ENCODE measurements around the gene ZCCHC4.

ZCCHC4 gene

DNA sequence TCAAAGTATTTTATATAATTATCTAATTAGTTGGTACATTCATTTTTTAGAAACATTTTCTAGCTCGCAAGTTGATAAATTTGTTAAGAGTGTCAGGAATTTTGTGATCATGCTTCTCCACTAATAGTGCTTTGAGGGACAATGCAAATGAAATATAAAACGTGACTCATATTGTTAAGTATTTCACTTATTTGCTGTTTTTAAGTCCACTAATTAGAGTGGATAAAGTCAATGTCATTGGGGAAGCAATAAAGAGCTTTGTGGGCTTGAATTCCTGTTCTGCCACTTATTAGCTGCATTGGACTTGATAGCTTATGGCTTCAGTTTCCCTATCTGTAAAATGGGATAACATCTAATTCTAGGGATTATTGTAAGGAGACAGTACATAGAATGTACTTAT lies 38.0 kb downstream of the ZCCHC4 start (continued):
- TF ChIP-seq, protein P1, sequence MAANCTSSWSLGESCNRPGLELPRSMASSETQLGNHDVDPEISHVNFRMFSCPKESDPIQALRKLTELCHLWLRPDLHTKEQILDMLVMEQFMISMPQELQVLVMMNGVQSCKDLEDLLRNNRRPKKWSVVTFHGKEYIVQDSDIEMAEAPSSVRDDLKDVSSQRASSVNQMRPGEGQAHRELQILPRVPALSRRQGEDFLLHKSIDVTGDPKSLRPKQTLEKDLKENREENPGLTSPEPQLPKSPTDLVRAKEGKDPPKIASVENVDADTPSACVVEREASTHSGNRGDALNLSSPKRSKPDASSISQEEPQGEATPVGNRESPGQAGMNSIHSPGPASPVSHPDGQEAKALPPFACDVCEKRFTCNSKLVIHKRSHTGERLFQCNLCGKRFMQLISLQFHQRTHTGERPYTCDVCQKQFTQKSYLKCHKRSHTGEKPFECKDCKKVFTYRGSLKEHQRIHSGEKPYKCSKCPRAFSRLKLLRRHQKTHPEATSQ (tag by site-specific recombination; IDR thresholded peaks at IDR 0.05): no peak
- no peak for TF ChIP-seq ZBTB21 (tag by site-specific recombination; IDR thresholded peaks at IDR 0.05)

DNA sequence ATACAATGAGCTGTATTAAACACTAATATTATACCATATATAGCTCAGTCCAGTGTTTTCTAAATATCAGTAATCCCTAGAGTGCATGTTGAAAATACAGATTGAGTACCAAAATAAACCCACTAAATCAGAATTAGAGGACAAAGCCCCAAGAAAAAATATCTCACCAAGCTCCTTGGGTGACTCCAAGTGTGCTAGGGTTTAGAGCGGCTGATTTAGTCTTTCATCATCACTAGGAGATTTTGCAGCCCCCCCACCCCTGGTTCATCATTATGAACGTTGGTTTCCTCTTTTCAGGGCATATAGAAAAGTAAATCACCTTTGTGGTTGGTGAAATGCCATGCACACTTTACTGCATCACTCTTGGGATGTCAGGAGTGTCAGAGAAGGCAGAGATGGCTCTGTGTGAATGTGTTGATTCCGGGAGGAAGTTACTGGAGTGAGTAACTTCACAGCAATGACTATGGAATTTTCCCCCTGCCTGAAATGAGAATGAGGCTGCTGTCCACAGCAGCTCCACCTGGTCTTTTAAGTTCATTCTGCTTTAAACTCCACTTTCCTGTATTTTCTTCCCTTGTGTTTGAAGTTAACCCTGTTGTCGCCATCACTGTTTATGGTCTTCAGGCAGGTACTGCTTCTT lies 39.3 kb downstream of the ZCCHC4 start:
- Histone ChIP-seq H3K4me3 (ENCODE audit: low read depth, low read length) (no peak overlapping the region), H3K9me3 (ENCODE audit: control insufficient read depth, insufficient read depth, low read depth, low read length) (no peaks in the 10 kb centered on the region), H3K36me3 (ENCODE audit: control insufficient read depth in 2 of 2, insufficient read depth in 1 of 2, low read length in 2 of 2) (peaks cover 0 to 10% of the 10 kb centered on the region in 2 experiments; a peak in 1 of 3 replicates), H3K27ac (ENCODE audit: extremely low read depth, low read depth, low read length) (no peak overlapping the region), H3K4me1 (ENCODE audit: control insufficient read depth, insufficient read depth, low read length) (no peaks in the 10 kb centered on the region)
- TF ChIP-seq, protein P2, sequence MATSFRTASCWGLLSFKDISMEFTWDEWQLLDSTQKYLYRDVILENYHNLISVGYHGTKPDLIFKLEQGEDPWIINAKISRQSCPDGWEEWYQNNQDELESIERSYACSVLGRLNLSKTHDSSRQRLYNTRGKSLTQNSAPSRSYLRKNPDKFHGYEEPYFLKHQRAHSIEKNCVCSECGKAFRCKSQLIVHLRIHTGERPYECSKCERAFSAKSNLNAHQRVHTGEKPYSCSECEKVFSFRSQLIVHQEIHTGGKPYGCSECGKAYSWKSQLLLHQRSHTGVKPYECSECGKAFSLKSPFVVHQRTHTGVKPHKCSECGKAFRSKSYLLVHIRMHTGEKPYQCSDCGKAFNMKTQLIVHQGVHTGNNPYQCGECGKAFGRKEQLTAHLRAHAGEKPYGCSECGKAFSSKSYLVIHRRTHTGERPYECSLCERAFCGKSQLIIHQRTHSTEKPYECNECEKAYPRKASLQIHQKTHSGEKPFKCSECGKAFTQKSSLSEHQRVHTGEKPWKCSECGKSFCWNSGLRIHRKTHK (tag by site-specific recombination; IDR thresholded peaks at IDR 0.05): no peak
- TF ChIP-seq, protein P3, sequence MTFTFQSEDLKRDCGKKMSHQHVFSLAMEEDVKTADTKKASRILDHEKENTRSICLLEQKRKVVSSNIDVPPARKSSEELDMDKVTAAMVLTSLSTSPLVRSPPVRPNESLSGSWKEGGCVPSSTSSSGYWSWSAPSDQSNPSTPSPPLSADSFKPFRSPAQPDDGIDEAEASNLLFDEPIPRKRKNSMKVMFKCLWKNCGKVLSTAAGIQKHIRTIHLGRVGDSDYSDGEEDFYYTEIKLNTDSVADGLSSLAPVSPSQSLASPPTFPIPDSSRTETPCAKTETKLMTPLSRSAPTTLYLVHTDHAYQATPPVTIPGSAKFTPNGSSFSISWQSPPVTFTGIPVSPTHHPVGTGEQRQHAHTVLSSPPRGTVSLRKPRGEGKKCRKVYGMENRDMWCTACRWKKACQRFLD (tag by site-specific recombination; IDR thresholded peaks at IDR 0.05): no peak
- TF ChIP-seq, protein P4, sequence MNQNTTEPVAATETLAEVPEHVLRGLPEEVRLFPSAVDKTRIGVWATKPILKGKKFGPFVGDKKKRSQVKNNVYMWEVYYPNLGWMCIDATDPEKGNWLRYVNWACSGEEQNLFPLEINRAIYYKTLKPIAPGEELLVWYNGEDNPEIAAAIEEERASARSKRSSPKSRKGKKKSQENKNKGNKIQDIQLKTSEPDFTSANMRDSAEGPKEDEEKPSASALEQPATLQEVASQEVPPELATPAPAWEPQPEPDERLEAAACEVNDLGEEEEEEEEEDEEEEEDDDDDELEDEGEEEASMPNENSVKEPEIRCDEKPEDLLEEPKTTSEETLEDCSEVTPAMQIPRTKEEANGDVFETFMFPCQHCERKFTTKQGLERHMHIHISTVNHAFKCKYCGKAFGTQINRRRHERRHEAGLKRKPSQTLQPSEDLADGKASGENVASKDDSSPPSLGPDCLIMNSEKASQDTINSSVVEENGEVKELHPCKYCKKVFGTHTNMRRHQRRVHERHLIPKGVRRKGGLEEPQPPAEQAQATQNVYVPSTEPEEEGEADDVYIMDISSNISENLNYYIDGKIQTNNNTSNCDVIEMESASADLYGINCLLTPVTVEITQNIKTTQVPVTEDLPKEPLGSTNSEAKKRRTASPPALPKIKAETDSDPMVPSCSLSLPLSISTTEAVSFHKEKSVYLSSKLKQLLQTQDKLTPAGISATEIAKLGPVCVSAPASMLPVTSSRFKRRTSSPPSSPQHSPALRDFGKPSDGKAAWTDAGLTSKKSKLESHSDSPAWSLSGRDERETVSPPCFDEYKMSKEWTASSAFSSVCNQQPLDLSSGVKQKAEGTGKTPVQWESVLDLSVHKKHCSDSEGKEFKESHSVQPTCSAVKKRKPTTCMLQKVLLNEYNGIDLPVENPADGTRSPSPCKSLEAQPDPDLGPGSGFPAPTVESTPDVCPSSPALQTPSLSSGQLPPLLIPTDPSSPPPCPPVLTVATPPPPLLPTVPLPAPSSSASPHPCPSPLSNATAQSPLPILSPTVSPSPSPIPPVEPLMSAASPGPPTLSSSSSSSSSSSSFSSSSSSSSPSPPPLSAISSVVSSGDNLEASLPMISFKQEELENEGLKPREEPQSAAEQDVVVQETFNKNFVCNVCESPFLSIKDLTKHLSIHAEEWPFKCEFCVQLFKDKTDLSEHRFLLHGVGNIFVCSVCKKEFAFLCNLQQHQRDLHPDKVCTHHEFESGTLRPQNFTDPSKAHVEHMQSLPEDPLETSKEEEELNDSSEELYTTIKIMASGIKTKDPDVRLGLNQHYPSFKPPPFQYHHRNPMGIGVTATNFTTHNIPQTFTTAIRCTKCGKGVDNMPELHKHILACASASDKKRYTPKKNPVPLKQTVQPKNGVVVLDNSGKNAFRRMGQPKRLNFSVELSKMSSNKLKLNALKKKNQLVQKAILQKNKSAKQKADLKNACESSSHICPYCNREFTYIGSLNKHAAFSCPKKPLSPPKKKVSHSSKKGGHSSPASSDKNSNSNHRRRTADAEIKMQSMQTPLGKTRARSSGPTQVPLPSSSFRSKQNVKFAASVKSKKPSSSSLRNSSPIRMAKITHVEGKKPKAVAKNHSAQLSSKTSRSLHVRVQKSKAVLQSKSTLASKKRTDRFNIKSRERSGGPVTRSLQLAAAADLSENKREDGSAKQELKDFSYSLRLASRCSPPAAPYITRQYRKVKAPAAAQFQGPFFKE (tag by site-specific recombination; IDR thresholded peaks at IDR 0.05; ENCODE audit: borderline replicate concordance): no peak
- TF ChIP-seq ZNF837 (tag by site-specific recombination; IDR thresholded peaks at IDR 0.05) (no peak), ZNF560 (tag by site-specific recombination; IDR thresholded peaks at IDR 0.05; ENCODE audit: borderline replicate concordance) (no peak), ZNF585B (tag by site-specific recombination; IDR thresholded peaks at IDR 0.05) (no peak), SALL2 (tag by site-specific recombination; IDR thresholded peaks at IDR 0.05; ENCODE audit: borderline replicate concordance) (no peak)
- TF ChIP-seq, protein P5, sequence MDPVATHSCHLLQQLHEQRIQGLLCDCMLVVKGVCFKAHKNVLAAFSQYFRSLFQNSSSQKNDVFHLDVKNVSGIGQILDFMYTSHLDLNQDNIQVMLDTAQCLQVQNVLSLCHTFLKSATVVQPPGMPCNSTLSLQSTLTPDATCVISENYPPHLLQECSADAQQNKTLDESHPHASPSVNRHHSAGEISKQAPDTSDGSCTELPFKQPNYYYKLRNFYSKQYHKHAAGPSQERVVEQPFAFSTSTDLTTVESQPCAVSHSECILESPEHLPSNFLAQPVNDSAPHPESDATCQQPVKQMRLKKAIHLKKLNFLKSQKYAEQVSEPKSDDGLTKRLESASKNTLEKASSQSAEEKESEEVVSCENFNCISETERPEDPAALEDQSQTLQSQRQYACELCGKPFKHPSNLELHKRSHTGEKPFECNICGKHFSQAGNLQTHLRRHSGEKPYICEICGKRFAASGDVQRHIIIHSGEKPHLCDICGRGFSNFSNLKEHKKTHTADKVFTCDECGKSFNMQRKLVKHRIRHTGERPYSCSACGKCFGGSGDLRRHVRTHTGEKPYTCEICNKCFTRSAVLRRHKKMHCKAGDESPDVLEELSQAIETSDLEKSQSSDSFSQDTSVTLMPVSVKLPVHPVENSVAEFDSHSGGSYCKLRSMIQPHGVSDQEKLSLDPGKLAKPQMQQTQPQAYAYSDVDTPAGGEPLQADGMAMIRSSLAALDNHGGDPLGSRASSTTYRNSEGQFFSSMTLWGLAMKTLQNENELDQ (tag by site-specific recombination; IDR thresholded peaks at IDR 0.05; ENCODE audit: low read depth): no peak
- TF ChIP-seq, protein P6, sequence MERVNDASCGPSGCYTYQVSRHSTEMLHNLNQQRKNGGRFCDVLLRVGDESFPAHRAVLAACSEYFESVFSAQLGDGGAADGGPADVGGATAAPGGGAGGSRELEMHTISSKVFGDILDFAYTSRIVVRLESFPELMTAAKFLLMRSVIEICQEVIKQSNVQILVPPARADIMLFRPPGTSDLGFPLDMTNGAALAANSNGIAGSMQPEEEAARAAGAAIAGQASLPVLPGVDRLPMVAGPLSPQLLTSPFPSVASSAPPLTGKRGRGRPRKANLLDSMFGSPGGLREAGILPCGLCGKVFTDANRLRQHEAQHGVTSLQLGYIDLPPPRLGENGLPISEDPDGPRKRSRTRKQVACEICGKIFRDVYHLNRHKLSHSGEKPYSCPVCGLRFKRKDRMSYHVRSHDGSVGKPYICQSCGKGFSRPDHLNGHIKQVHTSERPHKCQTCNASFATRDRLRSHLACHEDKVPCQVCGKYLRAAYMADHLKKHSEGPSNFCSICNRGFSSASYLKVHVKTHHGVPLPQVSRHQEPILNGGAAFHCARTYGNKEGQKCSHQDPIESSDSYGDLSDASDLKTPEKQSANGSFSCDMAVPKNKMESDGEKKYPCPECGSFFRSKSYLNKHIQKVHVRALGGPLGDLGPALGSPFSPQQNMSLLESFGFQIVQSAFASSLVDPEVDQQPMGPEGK (tag by site-specific recombination; IDR thresholded peaks at IDR 0.05): no peak
- TF ChIP-seq, protein P7, sequence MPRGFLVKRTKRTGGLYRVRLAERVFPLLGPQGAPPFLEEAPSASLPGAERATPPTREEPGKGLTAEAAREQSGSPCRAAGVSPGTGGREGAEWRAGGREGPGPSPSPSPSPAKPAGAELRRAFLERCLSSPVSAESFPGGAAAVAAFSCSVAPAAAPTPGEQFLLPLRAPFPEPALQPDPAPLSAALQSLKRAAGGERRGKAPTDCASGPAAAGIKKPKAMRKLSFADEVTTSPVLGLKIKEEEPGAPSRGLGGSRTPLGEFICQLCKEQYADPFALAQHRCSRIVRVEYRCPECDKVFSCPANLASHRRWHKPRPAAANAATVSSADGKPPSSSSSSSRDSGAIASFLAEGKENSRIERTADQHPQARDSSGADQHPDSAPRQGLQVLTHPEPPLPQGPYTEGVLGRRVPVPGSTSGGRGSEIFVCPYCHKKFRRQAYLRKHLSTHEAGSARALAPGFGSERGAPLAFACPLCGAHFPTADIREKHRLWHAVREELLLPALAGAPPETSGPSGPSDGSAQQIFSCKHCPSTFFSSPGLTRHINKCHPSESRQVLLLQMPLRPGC (tag by site-specific recombination; IDR thresholded peaks at IDR 0.05): no peak
- TF ChIP-seq, protein P8, sequence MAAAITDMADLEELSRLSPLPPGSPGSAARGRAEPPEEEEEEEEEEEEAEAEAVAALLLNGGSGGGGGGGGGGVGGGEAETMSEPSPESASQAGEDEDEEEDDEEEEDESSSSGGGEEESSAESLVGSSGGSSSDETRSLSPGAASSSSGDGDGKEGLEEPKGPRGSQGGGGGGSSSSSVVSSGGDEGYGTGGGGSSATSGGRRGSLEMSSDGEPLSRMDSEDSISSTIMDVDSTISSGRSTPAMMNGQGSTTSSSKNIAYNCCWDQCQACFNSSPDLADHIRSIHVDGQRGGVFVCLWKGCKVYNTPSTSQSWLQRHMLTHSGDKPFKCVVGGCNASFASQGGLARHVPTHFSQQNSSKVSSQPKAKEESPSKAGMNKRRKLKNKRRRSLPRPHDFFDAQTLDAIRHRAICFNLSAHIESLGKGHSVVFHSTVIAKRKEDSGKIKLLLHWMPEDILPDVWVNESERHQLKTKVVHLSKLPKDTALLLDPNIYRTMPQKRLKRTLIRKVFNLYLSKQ (tag by site-specific recombination; IDR thresholded peaks at IDR 0.05; ENCODE audit: borderline replicate concordance): no peak
- ChIA-PET CTCF (interaction anchor here (0.6 to 1.8 kb wide), 2 partner anchors 40 to 207 kb away, joined by 3 to 9 read pairs; partner anchors contain the start of gene ZCCHC4), POLR2A (no interaction called here)
